ENCODE measurements around the gene PHRF1. TPM values are rescaled to one million over a fixed set of nuclear protein-coding genes. Genes with fewer than 3 reads are reported as not detected.

Gene PHRF1, protein sequence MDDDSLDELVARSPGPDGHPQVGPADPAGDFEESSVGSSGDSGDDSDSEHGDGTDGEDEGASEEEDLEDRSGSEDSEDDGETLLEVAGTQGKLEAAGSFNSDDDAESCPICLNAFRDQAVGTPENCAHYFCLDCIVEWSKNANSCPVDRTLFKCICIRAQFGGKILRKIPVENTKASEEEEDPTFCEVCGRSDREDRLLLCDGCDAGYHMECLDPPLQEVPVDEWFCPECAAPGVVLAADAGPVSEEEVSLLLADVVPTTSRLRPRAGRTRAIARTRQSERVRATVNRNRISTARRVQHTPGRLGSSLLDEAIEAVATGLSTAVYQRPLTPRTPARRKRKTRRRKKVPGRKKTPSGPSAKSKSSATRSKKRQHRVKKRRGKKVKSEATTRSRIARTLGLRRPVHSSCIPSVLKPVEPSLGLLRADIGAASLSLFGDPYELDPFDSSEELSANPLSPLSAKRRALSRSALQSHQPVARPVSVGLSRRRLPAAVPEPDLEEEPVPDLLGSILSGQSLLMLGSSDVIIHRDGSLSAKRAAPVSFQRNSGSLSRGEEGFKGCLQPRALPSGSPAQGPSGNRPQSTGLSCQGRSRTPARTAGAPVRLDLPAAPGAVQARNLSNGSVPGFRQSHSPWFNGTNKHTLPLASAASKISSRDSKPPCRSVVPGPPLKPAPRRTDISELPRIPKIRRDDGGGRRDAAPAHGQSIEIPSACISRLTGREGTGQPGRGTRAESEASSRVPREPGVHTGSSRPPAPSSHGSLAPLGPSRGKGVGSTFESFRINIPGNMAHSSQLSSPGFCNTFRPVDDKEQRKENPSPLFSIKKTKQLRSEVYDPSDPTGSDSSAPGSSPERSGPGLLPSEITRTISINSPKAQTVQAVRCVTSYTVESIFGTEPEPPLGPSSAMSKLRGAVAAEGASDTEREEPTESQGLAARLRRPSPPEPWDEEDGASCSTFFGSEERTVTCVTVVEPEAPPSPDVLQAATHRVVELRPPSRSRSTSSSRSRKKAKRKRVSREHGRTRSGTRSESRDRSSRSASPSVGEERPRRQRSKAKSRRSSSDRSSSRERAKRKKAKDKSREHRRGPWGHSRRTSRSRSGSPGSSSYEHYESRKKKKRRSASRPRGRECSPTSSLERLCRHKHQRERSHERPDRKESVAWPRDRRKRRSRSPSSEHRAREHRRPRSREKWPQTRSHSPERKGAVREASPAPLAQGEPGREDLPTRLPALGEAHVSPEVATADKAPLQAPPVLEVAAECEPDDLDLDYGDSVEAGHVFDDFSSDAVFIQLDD (N-terminal part only)
- 13.1 TPM for total RNA-seq
- 10 to 100 TPM; 16.0 to 23.1 (median 20.2) TPM for polyA plus RNA-seq (ENCODE audit: insufficient read depth in 1 of 8, insufficient read length in 8 of 8, low replicate concordance in 1 of 8)
- long read RNA-seq, donor 1, result 0 reads
- long read RNA-seq, donor 2, result 0 reads
- long read RNA-seq, donor 3, result 0 reads
- long read RNA-seq, donor 4, result 0 reads
- long read RNA-seq, donor 5, partial matches to known transcripts, result 21 of 21 reads
- long read RNA-seq, donor 5, other reads (novel, unspliced or antisense), result 0 of 21 reads
- long read RNA-seq, donor 6, full-length matches to known transcripts, result 1 of 20 reads
- long read RNA-seq, donor 6, partial matches to known transcripts, result 13 of 20 reads
- long read RNA-seq, donor 6, other reads (novel, unspliced or antisense), result 6 of 20 reads
- long read RNA-seq, donor 7, partial matches to known transcripts, result 10 of 10 reads
- long read RNA-seq, donor 7, other reads (novel, unspliced or antisense), result 0 of 10 reads
- long read RNA-seq, donor 8, result 0 reads
- long read RNA-seq, donor 9, partial matches to known transcripts, result 0 of 5 reads
- long read RNA-seq, donor 9, other reads (novel, unspliced or antisense), result 5 of 5 reads
- long read RNA-seq, donor 10, partial matches to known transcripts, result 6 of 6 reads
- long read RNA-seq, donor 10, other reads (novel, unspliced or antisense), result 0 of 6 reads
- long read RNA-seq, donor 11, result 0 reads

DNA sequence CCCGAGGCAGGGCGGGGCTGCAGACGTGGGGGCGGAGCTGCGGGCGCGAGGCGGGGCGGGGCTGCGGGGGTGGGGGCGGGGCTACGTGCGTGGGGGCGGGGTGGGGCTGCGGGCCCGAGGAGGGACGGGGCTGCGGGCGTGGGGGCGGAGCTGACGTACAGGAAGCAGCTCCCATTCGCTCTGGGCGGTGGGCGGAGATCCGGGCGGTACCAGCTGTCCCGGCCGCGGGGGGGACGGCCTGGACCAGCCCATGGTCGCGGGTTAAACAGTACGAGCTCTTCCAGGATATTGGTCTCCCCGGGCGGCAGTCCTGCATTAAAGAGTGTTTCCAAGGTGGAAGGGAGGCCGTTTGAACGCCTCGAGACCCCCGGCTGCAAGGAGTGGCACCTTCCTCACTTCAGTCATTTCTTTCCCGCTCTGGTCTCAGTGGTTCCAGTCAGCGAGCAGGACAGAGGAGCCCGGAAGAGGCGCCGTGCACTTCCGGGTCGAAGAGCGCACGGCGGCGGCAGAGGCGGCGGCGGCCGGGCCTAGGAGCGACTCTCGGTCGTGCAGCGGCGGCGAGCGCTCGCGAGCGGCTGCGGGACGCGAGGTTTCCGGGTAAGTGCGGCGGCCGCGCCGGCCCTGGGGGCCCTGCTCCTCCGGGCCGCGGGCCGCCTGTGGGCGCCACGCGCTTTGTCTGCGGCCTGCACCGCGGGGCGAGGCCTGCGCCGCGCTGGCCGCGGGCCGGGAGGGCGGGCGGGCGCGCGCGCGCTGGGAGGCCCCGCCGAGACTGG is at the start of gene PHRF1:
TSS of gene PHRF1 (plus strand) at position 475 of the 773 bp plus-strand sequence. CDS start 5,043 bp downstream, outside the sequence.
- DNase-seq, result peak; percentile 97
- peaks cover 32% of the 10 kb centered on the region for H3K4me1 ChIP-seq (ENCODE audit: control insufficient read depth, insufficient read depth, low read length)
- peak within 1 kb of the TSS; percentile 90 for H3K4me3 ChIP-seq (ENCODE audit: low read length)
- under 1% methylated on average over 73 of the region's 99 CpGs for WGBS (ENCODE audit: insufficient coverage)
- peaks cover 3% of the 10 kb centered on the region for H3K36me3 ChIP-seq (ENCODE audit: control insufficient read depth, insufficient read depth, low read length)
- H3K27ac ChIP-seq (ENCODE audit: low read length), result peak within 1 kb of the TSS; percentile 91
- no peaks in the 10 kb centered on the region for H3K9me3 ChIP-seq (replicated peaks; ENCODE audit: control insufficient read depth, low read depth, low read length)
- peaks cover 22% of the 10 kb centered on the region for H3K27me3 ChIP-seq (ENCODE audit: control insufficient read depth, insufficient read depth, low read length)

DNA sequence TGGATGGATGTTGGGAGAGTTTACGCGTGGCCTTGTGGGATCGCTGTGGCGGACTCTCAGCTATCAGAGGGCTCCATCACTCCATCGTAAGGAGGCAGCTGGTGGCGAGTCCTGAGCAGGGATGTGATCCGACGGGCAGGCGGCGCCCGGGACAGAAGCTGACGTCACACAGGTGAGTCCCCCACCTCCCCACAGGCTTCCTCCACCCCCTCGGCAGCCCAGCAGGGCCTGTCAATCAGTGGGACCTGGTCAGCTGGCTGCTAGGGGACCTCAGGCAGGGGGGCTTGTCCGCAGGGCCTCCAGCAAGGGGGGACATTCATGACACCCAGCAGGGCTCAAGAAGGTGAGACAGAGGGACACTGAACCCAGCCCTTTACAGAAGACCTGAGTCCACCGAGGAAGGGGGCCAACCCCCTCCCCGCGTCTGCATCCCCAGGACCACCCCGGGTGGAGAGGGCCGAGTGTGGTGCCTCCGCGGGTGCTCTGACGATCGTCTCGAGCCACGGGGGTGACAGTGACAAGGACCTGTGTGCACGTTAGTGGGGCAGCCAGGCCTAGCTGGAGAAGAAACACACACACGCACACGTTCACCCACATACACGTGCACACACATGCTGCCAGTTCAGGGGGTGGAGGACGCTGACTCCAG is 48.0 kb upstream of the PHRF1 start:
- no peaks in the 10 kb centered on the region for H3K9me3 ChIP-seq (replicated peaks; ENCODE audit: control insufficient read depth, low read depth, low read length)
- H3K4me1 ChIP-seq (ENCODE audit: control insufficient read depth, insufficient read depth, low read length), result peaks cover 36% of the 10 kb centered on the region
- H3K36me3 ChIP-seq (ENCODE audit: control insufficient read depth, insufficient read depth, low read length), result peaks cover 29% of the 10 kb centered on the region
- peak overlapping the region; percentile 63 for H3K27ac ChIP-seq (ENCODE audit: low read length)
- WGBS (ENCODE audit: insufficient coverage), result 79% methylated on average over 25 of the region's 30 CpGs
- no peak for DNase-seq
- no peak overlapping the region for H3K4me3 ChIP-seq (ENCODE audit: low read length)
- no peaks in the 10 kb centered on the region for H3K27me3 ChIP-seq (ENCODE audit: control insufficient read depth, insufficient read depth, low read length)

DNA sequence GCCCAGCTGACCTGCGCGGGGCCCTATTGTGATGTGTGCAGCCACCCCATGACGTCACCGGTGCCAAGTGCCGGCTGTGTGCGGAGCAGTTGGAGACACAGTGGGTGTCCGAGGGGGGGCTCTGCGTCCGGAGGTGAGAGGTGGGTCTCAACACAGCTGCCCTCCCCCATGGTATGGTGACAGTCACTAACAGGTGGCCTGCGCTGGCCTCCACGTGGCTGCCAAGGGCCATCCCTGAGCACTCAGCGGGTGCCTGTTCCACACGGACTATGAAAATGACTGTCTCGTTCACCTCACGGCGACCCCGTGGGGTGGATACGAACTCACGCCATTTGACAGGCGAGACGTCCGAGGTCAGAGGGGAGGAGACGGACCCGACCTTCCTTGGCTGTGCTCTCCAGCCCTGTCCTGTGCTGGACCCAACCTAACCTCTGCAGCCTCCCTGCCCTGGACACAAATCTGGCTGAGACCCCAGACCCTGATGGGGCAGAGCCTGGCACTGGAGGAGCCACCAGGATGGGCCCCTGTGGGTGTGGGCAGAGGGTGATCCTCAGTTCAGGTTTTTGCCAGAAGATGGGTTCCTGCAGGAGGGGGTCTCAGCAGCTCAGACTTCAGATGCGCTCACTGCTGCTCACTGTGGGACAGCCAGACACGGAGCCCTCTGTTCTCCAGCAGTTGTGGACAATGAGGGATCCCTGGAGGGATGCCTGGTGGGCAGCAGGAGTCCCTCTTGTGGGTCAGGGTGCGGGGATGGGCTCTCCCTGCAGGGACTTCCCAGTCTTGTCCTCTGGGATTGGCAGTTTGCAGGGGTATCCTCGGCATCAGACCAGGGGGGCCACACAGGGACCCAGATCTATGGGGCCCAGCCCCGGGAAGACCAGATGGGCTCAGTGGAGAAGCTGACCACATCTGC is 47.2 kb upstream of the PHRF1 start:
- H3K4me1 ChIP-seq (ENCODE audit: control insufficient read depth, insufficient read depth, low read length), result peaks cover 44% of the 10 kb centered on the region
- DNase-seq, result peak; percentile 70
- H3K36me3 ChIP-seq (ENCODE audit: control insufficient read depth, insufficient read depth, low read length), result peaks cover 36% of the 10 kb centered on the region
- peak overlapping the region; percentile 63 for H3K27ac ChIP-seq (ENCODE audit: low read length)
- H3K4me3 ChIP-seq (ENCODE audit: low read length), result no peak overlapping the region
- H3K9me3 ChIP-seq (replicated peaks; ENCODE audit: control insufficient read depth, low read depth, low read length), result no peaks in the 10 kb centered on the region
- 67% methylated on average over 28 of the region's 29 CpGs for WGBS (ENCODE audit: insufficient coverage)
- no peaks in the 10 kb centered on the region for H3K27me3 ChIP-seq (ENCODE audit: control insufficient read depth, insufficient read depth, low read length)

DNA sequence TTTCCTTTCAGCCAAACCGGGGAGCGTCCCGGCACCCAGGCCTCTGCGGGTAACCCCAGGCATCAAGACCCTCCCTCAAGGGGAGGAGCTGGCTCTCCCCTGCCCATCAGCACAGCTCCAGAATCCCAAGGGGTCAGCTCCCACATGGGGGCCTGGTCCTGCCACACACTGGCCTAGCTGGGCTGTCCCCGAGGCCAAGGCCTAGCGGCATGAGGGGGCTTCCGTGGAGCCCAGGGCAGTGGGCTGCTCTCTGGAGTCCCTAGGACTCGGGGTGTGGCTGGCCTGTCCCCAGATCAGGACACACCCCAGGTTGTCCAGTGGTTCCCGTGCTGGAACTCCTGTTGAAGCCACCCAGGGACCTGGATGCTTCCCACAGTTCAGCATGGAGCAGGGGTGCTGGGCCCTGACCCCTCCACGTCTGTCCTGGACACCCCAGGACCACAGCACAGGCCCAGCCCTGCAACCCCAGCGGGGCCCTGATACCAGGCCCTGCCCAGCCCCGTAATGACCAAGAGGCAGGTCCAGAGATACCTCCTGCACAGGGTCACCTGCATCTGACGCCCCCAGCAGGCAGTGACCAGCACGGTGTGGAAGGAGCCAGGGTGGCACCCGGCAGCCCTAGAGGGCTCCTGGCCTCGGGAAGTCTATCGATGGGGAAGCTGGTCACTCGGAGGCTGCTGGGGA is 46.4 kb upstream of the PHRF1 start:
- no peaks in the 10 kb centered on the region for H3K9me3 ChIP-seq (replicated peaks; ENCODE audit: control insufficient read depth, low read depth, low read length)
- H3K27me3 ChIP-seq (ENCODE audit: control insufficient read depth, insufficient read depth, low read length), result no peaks in the 10 kb centered on the region
- H3K4me3 ChIP-seq (ENCODE audit: low read length), result no peak overlapping the region
- WGBS (ENCODE audit: insufficient coverage), result 69% methylated on average over 18 of the region's 18 CpGs
- H3K4me1 ChIP-seq (ENCODE audit: control insufficient read depth, insufficient read depth, low read length), result peaks cover 51% of the 10 kb centered on the region
- peak overlapping the region; percentile 63 for H3K27ac ChIP-seq (ENCODE audit: low read length)
- peaks cover 36% of the 10 kb centered on the region for H3K36me3 ChIP-seq (ENCODE audit: control insufficient read depth, insufficient read depth, low read length)
- no peak for DNase-seq

DNA sequence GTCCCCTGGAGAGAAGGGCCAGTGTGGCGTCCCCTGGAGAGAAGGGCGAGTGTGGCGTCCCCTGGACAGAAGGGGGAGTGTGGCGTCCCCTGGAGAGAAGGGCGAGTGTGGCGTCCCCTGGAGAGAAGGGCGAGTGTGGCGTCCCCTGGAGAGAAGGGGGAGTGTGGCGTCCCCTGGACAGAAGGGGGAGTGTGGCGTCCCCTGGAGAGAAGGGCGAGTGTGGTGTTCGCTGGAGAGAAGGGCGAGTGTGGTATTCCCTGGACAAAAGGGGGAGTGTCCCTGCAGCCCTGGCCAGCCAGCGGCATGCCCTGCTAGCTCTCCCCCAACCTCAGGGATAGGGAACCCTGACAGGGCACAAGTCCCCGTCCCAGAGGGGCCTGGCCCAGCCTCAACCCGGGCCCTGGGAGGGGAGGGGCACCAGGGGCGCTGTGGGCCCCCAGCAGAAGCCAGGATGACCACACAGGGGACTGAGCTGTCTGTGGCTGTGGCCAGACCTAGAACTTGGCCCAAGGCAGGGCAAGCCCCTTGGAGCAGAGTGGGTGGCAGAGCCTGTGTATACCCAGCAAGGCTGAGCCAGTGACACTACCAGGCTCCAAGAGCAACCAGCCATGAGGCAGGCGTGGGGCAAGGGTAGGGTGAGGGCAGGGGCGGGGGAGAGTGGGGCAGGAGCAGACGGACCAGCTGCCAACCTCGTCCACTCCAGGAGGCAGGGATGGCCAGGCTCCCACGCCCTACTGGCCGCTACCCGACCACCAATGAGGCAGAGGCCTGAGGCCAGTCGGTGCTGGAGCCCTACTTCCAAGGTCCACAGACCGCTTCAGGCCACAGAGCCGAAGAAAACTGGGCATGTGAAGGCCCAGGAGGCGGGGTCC is 45.1 kb upstream of the PHRF1 start:
- Histone ChIP-seq H3K4me1 (ENCODE audit: control insufficient read depth, insufficient read depth, low read length) (peaks cover 54% of the 10 kb centered on the region), H3K36me3 (ENCODE audit: control insufficient read depth, insufficient read depth, low read length) (peaks cover 36% of the 10 kb centered on the region), H3K4me3 (ENCODE audit: low read length) (no peak overlapping the region), H3K27me3 (ENCODE audit: control insufficient read depth, insufficient read depth, low read length) (peaks cover 3% of the 10 kb centered on the region), H3K27ac (ENCODE audit: low read length) (no peak overlapping the region), H3K9me3 (replicated peaks; ENCODE audit: control insufficient read depth, low read depth, low read length) (no peaks in the 10 kb centered on the region)
- DNase-seq, result no peak
- WGBS (ENCODE audit: insufficient coverage), result 90% methylated on average over 19 of the region's 28 CpGs

DNA sequence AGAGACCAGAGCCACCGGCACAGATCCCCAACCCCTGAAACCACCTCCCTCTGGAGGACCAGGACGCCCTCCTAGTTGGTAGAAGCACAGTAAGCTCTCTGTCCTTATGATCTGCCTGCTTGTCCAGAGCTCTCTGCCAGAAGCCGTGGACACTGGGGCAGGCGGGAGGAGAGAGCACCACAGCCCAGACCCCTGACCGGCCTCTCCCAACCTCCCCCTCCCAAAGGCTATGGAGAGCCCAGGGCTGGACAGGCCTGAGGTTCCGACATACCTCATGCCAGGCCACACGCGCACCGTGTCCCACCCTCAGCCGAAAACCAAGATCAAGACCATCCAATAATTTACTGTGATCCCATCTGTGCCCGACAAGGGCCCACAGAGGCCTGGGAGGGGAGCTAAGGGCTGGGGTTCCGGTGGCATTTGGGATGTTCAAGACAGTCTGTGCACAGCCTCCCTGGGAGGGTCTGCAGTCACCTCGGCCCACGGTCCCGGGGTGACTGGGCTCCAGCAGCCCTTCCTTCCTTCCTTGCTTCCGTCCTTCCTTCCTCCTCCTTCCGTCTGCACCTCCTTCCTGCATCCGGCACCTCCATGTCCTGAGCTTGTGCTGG is 44.2 kb upstream of the PHRF1 start:
- 73% methylated on average over 12 of the region's 18 CpGs for WGBS (ENCODE audit: insufficient coverage)
- Histone ChIP-seq H3K27ac (ENCODE audit: low read length) (no peak overlapping the region), H3K36me3 (ENCODE audit: control insufficient read depth, insufficient read depth, low read length) (peaks cover 36% of the 10 kb centered on the region), H3K9me3 (replicated peaks; ENCODE audit: control insufficient read depth, low read depth, low read length) (no peaks in the 10 kb centered on the region), H3K27me3 (ENCODE audit: control insufficient read depth, insufficient read depth, low read length) (peaks cover 11% of the 10 kb centered on the region), H3K4me3 (ENCODE audit: low read length) (no peak overlapping the region), H3K4me1 (ENCODE audit: control insufficient read depth, insufficient read depth, low read length) (peaks cover 59% of the 10 kb centered on the region)
- DNase-seq, result no peak

All from muscle of leg (tissue), 16 donors.